22Rv1 (cell line): ENCODE measurements around the gene CDK11B.
"Not testable (repeated sequence)": the region's sequence is repeated elsewhere in the genome, so short reads cannot be mapped to it uniquely, and the experiment has no call there.

Source experiments
- CTCF ChIP-seq: fragments of 450-650 bp; IDR thresholded peaks from 2 replicates; pipeline ENCODE4 v1.5.1; 2017; ENCODE audit warnings: mild to moderate bottlenecking
- ZFX ChIP-seq: fragments of 450-650 bp; IDR thresholded peaks from 2 replicates; pipeline ENCODE4 v1.6.1; 2017; ENCODE audit warnings: antibody characterized with exemption, borderline replicate concordance

- TF ChIP-seq CTCF, ZFX: not testable (repeated sequence)
Measured at GRCh38 chr1:1646326-1646725, 12.5 kb downstream of the CDK11B start.
